AG09309 (cell line): ENCODE data around the gene NHS.

Source experiments
- DNase-seq: peaks from one replicate; pipeline ENCODE4 v3.0.0-alpha.2; 2010; ENCODE audit warnings: low read depth
- H3K4me3 ChIP-seq: 2 replicates; pipeline ENCODE4 v1.5.1; 2011; ENCODE audit warnings: mild to moderate bottlenecking, low read depth, low read length, moderate library complexity; ENCODE audit not compliant: control insufficient read depth
- TF ChIP-seq, protein P1 (sequence below): IDR thresholded peaks from 2 replicates; pipeline ENCODE4 v1.5.1; 2011; ENCODE audit warnings: mild to moderate bottlenecking, low read depth, low read length, inconsistent platforms; ENCODE audit not compliant: insufficient read depth, control insufficient read depth; ENCODE audit errors: missing control alignments

Gene NHS

DNA sequence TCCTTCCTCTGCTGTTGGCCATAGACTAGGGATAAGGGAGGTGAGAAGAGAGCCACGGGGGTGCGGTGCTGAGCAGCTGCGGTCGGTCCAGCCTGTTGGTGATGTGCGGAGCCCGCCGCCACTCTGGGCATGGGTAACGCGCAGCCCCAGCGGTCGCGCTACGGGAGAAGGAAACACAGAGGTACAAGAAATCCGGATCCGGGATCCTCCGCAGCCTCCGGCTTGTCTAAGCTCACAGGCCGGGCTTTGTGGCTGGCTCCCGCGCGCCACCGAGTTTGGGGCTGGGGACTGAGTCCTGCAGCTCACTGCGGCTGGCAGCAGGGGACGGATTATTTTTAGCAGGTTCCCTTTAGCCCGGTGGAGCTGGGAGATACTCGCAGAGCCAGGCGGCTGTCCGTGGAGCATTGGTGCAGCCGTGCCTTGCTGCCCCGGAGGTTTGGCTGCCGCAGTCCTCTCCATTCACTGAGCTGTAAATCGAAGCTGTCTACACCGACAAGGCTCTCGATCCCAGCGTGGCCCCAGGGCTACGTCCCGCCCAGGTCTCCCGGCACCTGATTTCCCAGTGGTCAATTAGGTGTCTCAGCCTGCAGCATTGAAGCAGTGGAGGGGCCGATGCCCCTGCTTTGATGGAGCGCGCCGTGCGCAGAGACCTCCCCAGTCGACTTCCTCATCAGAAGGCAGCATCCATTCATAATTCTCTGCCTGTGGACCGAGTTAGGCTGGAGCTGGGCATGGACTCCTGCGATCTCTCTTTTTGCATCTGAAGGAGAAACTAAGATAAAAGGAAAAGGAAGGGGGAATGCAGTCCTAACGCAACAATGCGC is 280.4 kb downstream of the NHS start:
- TF ChIP-seq, protein P1, sequence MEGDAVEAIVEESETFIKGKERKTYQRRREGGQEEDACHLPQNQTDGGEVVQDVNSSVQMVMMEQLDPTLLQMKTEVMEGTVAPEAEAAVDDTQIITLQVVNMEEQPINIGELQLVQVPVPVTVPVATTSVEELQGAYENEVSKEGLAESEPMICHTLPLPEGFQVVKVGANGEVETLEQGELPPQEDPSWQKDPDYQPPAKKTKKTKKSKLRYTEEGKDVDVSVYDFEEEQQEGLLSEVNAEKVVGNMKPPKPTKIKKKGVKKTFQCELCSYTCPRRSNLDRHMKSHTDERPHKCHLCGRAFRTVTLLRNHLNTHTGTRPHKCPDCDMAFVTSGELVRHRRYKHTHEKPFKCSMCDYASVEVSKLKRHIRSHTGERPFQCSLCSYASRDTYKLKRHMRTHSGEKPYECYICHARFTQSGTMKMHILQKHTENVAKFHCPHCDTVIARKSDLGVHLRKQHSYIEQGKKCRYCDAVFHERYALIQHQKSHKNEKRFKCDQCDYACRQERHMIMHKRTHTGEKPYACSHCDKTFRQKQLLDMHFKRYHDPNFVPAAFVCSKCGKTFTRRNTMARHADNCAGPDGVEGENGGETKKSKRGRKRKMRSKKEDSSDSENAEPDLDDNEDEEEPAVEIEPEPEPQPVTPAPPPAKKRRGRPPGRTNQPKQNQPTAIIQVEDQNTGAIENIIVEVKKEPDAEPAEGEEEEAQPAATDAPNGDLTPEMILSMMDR: no peak
- DNase-seq: no peak
- peak overlapping the region; percentile 26 for H3K4me3 ChIP-seq

DNA sequence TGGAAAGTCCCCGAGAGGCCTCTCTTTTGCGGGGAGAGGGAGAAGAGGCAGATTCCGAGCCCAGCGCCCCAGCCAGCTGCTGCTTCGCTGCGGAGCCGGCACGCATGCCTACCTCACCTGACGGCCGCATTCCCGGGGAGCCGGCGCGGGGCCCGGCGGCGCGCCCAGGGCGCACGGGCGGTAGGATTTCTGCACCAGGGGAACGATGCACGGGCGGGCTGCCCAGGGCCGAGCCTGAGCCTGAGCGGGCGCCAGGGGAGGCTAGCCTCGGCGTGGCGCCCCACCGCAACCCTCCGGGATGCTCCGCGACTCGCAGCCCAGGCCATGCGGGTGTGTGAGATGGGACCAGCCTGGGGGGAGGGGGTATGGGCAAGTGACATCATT is 281.0 kb downstream of the NHS start:
- no peak for DNase-seq
- TF ChIP-seq, protein P1: no peak
- no peak overlapping the region for H3K4me3 ChIP-seq

DNA sequence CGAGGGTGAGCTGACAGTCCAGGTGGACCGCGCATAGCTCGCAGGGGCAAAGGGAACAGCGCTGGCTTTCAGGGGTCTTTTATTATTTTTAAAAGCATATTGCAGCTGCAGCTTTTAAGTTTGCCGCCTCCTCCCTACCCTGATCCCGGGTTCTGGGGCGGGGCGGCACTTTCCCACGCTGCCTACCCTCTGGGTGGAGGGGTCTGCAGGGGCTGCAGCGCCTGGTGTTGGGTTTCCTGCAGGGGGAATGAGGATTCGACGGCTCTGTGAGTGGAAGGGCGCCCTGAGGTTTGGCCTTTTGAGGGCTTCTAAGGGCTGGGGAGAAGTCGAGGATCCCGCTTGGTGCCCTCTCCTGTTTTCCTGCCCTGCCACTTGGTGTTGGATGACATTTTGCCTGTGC is 281.6 kb downstream of the NHS start:
- DNase-seq: no peak
- TF ChIP-seq, protein P1: no peak
- no peak overlapping the region for H3K4me3 ChIP-seq

DNA sequence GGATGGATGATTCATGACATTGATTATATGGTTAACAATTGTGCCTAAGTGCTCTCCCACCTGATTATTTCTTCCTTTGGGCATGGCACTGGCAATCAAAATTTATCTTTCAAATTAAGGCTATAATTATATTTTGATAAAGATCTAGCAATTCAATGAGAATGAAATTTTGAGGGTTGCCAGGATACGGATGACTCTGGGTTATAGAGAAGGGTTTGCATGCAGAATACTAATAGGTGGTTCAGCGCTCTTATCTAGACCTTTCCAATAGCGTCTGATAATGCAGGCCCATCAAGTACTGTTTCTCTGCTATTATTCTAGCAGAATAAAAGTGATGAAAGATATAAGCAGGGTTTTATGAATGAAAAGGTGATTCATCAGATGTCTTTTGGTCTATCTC is 287.4 kb downstream of the NHS start:
- no peak for DNase-seq
- TF ChIP-seq, protein P1: no peak
- no peak overlapping the region for H3K4me3 ChIP-seq

DNA sequence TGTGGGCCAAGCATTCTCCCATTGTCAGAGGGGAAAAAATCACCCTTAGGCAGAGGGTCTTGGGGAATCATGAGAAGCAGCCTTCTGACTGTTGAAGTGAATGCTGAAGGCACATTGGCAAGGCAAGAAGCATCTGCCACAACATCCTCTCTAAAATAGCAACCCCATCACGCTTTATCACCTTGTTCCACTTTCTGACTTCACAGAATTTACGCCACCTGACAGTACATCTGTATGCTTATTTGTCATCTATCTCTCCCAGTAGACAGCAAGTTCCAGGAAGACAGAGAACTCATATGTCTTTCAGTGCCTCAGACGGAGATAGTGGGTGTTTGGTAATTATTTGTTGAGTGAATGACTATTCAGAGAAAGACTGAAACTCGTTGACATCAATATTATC is 293.9 kb downstream of the NHS start:
- no peak overlapping the region for H3K4me3 ChIP-seq
- no peak for DNase-seq
- TF ChIP-seq, protein P1: no peak

DNA sequence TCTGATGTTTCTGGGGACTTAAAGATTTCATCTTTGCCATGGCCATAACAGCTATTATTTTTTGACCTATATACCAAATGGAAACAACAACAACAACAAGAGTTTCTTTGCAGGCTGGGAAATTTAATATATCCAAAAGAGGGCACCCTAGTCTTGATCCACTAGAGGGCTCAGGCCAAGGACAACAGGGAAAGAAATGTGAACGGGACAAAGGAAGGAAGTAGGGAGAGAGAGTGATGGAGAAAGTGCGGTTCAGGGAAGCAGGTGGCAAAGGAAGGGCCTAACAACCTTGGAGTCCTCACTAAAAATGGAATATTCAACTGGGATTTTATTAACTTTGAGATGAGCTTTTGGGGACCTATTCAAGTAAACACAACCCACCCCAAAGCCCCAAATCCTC is 294.5 kb downstream of the NHS start:
- DNase-seq: no peak
- H3K4me3 ChIP-seq: no peak overlapping the region
- TF ChIP-seq, protein P1: no peak
